GM12875 (cell line): ENCODE data around the gene MOCOS.

ENCODE experiments used
- H3K4me3 ChIP-seq: one replicate; pipeline ENCODE4 v1.5.1; 2011; ENCODE audit warnings: low read depth, low read length, control low read depth
- TF ChIP-seq, protein P1 (sequence below): IDR thresholded peaks from 2 replicates; pipeline ENCODE4 v1.5.1; 2011; ENCODE audit warnings: low read depth, mild to moderate bottlenecking, control low read depth, inconsistent platforms, low read length, moderate library complexity, borderline replicate concordance; ENCODE audit not compliant: insufficient read depth

Gene MOCOS

GRCh38 chr18:36247036-36247435, 59.7 kb downstream of the MOCOS start:
- H3K4me3 ChIP-seq: no peak overlapping the region
- TF ChIP-seq, protein P1, sequence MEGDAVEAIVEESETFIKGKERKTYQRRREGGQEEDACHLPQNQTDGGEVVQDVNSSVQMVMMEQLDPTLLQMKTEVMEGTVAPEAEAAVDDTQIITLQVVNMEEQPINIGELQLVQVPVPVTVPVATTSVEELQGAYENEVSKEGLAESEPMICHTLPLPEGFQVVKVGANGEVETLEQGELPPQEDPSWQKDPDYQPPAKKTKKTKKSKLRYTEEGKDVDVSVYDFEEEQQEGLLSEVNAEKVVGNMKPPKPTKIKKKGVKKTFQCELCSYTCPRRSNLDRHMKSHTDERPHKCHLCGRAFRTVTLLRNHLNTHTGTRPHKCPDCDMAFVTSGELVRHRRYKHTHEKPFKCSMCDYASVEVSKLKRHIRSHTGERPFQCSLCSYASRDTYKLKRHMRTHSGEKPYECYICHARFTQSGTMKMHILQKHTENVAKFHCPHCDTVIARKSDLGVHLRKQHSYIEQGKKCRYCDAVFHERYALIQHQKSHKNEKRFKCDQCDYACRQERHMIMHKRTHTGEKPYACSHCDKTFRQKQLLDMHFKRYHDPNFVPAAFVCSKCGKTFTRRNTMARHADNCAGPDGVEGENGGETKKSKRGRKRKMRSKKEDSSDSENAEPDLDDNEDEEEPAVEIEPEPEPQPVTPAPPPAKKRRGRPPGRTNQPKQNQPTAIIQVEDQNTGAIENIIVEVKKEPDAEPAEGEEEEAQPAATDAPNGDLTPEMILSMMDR: no peak

- TF ChIP-seq, protein P1: no peak
- no peak overlapping the region for H3K4me3 ChIP-seq
Observed at GRCh38 chr18:36249392-36249791, 62.1 kb downstream of the MOCOS start.

DNA sequence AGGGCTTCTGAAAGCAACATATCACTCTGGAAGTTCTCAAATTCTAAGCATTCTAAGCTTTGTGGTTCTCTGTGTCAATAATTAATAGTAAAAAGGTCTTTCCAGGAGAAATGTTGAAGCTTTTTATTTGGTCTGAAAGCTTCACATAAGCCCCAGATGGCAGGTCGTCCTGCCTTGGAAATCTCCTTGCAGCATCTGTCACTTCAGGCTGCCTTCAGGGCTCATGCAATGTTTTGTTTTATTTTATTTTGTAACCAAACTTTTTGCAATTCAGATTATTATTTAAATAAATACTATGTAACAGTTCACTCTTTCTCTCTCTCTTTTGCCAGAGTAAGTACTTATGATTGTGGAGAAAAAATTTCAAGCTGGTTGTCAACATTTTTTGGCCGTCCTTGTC, 63.5 kb downstream of the MOCOS start:
- TF ChIP-seq, protein P1: no peak
- H3K4me3 ChIP-seq: no peak overlapping the region

GRCh38 chr18:36255072-36255698, 67.9 kb downstream of the MOCOS start:
- TF ChIP-seq, protein P1: no peak
- H3K4me3 ChIP-seq: no peak overlapping the region

GRCh38 chr18:36256094-36256493, 68.8 kb downstream of the MOCOS start:
- TF ChIP-seq, protein P1: no peak

GRCh38 chr18:36262971-36263370, 75.7 kb downstream of the MOCOS start:
- TF ChIP-seq, protein P1: no peak
- no peak overlapping the region for H3K4me3 ChIP-seq

More at GRCh38 chr18:36256094-36256493, 68.8 kb downstream of the MOCOS start:
- H3K4me3 ChIP-seq: no peak overlapping the region

DNA sequence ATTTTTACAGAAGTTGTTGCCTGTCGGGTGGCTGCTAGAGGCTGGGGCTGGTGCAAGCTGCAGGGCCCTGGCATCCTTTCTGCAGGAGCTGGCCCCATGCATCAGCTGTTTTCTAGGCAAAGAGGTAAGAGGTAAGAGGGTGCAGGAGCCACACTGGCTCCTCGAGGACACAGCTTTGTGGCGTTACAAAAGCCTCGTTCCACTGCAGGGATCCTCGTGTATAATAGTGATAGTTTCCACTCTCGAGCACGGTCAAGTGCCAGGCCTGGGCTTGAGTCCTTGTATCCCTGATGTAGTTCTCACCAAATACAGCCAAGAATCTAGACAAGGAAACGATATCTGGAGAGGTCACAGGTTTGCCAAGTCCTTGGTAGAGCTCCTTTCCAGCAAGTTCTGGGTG, 77.0 kb downstream of the MOCOS start:
- TF ChIP-seq, protein P1: no peak

More for the DNA sequence above, 77.0 kb downstream of the MOCOS start:
- no peak overlapping the region for H3K4me3 ChIP-seq
